IMR-90 (cell line): Measurements from ENCODE around the gene CLIC3. TPM values are rescaled to one million over a fixed set of nuclear protein-coding genes. Genes with fewer than 3 reads are reported as not detected.
A peak's percentile ranks its signal among the peaks of the same experiment; 100 is the strongest.

Experiments
- ATAC-seq: fragments of 200-7000 bp; cut with Tn5 transposase; 2 replicates; pipeline ENCODE4 v1.9.1; 2020; ENCODE audit warnings: low read depth, mild to moderate bottlenecking, moderate library complexity
- BruUV-seq: library from RNA; stranded (reverse); fragments of 400-500 nt; replicated peaks from 2 replicates; lab custom pipeline; 2021; lab: Mats Ljungman, UMichigan
- CTCF ChIA-PET: fragments of 300-600 bp; formaldehyde crosslinking; extraction: SDS; loops from one replicate; lab custom pipeline; 2021; ENCODE audit warnings: antibody characterized with exemption; lab: Yijun Ruan, JAX
- POLR2A ChIA-PET: fragments of 300-600 bp; sonication (Branson Sonifier 250); formaldehyde crosslinking; loops from one replicate; lab custom pipeline; 2022; ENCODE audit warnings: antibody characterized with exemption; ENCODE audit not compliant: unreplicated experiment; lab: Charles Lee
- DNase-seq: peaks from one replicate; pipeline ENCODE4 v3.0.0; 2013
- H2AFZ ChIP-seq: replicated peaks from 2 replicates; pipeline ENCODE3; 2013; ENCODE audit warnings: low read length, mild to moderate bottlenecking; ENCODE audit not compliant: poor library complexity
- H2AK5ac ChIP-seq: 2 replicates; pipeline ENCODE4 v1.6.1; 2013; ENCODE audit warnings: low read depth, low read length, inconsistent platforms
- H2AK9ac ChIP-seq: replicated peaks from 2 replicates; pipeline ENCODE3; 2013; ENCODE audit warnings: mild to moderate bottlenecking, low read depth, low read length, moderate library complexity; ENCODE audit not compliant: poor library complexity
- H2BK120ac ChIP-seq: 2 replicates; pipeline ENCODE4 v1.6.1; 2013; ENCODE audit warnings: low read depth, low read length, inconsistent platforms
- H2BK15ac ChIP-seq: 3 replicates; pipeline ENCODE4 v1.6.1; 2013; ENCODE audit warnings: low read depth, low read length, inconsistent platforms
- H2BK20ac ChIP-seq: 2 replicates; pipeline ENCODE4 v1.6.1; 2013; ENCODE audit warnings: low read depth, mild to moderate bottlenecking, inconsistent platforms, low read length, moderate library complexity
- H2BK5ac ChIP-seq: 2 replicates; pipeline ENCODE4 v1.6.1; 2013; ENCODE audit warnings: mild to moderate bottlenecking, low read depth, low read length, inconsistent platforms; ENCODE audit not compliant: poor library complexity, severe bottlenecking
- H3K14ac ChIP-seq: replicated peaks from 2 replicates; pipeline ENCODE4 v1.6.1; 2013; ENCODE audit warnings: low read depth, low read length, inconsistent platforms
- H3K18ac ChIP-seq: 2 replicates; pipeline ENCODE4 v1.6.1; 2013; ENCODE audit warnings: low read depth, low read length, control low read depth
- H3K23ac ChIP-seq: 2 replicates; pipeline ENCODE4 v1.6.1; 2013; ENCODE audit warnings: low read depth, low read length, inconsistent platforms
- H3K27ac ChIP-seq: 2 replicates; pipeline ENCODE4 v1.5.1; 2013; ENCODE audit warnings: mild to moderate bottlenecking, control low read depth, low read length; ENCODE audit not compliant: insufficient read depth
- H3K27me3 ChIP-seq: 2 replicates; pipeline ENCODE4 v1.6.1; 2013; ENCODE audit warnings: low read length; ENCODE audit not compliant: control insufficient read depth, insufficient read depth
- H3K36me3 ChIP-seq: 2 replicates; pipeline ENCODE4 v1.6.1; 2013; ENCODE audit warnings: low read length, mixed read lengths; ENCODE audit not compliant: control insufficient read depth, insufficient read depth
- H3K4ac ChIP-seq: 2 replicates; pipeline ENCODE4 v1.6.1; 2013; ENCODE audit warnings: low read depth, low read length, inconsistent platforms
- H3K4me1 ChIP-seq: 2 replicates; pipeline ENCODE4 v1.6.1; 2013; ENCODE audit warnings: low read length, mixed read lengths; ENCODE audit not compliant: control insufficient read depth, insufficient read depth
- H3K4me2 ChIP-seq: 2 replicates; pipeline ENCODE4 v1.6.1; 2013; ENCODE audit warnings: low read depth, mild to moderate bottlenecking, control low read depth, low read length, moderate library complexity
- H3K4me3 ChIP-seq: 2 replicates; pipeline ENCODE4 v1.5.1; 2013; ENCODE audit warnings: low read depth, mild to moderate bottlenecking, control low read depth, low read length, moderate library complexity; ENCODE audit not compliant: insufficient read depth
- H3K56ac ChIP-seq: 2 replicates; pipeline ENCODE4 v1.6.1; 2013; ENCODE audit warnings: low read length, inconsistent platforms; ENCODE audit not compliant: insufficient read depth; ENCODE audit errors: extremely low read depth
- H3K79me1 ChIP-seq, 2 experiments: 2 replicates each; pipeline ENCODE4 v1.6.1; 2013; ENCODE audit warnings: low read length in 2 of 2, inconsistent platforms in 1 of 2, low read depth in 1 of 2
- H3K9ac ChIP-seq: 2 replicates; pipeline ENCODE4 v1.6.1; 2013; ENCODE audit warnings: low read depth, low read length, control low read depth
- H3K9me1 ChIP-seq: 2 replicates; pipeline ENCODE4 v1.6.1; 2013; ENCODE audit warnings: low read length, inconsistent platforms; ENCODE audit not compliant: insufficient read depth
- H3K9me3 ChIP-seq: 2 replicates; pipeline ENCODE4 v1.6.1; 2013; ENCODE audit warnings: low read length; ENCODE audit not compliant: control insufficient read depth, insufficient read depth
- H4K20me1 ChIP-seq: 2 replicates; pipeline ENCODE4 v1.6.1; 2013; ENCODE audit warnings: low read length, inconsistent platforms; ENCODE audit not compliant: insufficient read depth
- H4K5ac ChIP-seq: 2 replicates; pipeline ENCODE4 v1.6.1; 2013; ENCODE audit warnings: mild to moderate bottlenecking, low read depth, low read length, control low read depth
- H4K8ac ChIP-seq, 2 experiments: 2 replicates each; pipeline ENCODE4 v1.6.1; 2013; ENCODE audit warnings: low read depth in 2 of 2, low read length in 2 of 2, control low read depth in 1 of 2, inconsistent platforms in 1 of 2
- H4K91ac ChIP-seq: 2 replicates; pipeline ENCODE4 v1.6.1; 2013; ENCODE audit warnings: low read depth, low read length, inconsistent platforms; ENCODE audit not compliant: insufficient read depth
- BHLHE40 ChIP-seq: fragments of 150-350 bp; IDR thresholded peaks from 2 replicates; pipeline ENCODE4 v1.6.1; 2016; ENCODE audit warnings: mild to moderate bottlenecking, low read depth, low read length
- WGBS, 2 experiments: methylation state at CpG; one replicate each; pipeline versions ENCODE4 v1.1.5 to v1.1.7; 2013; ENCODE audit warnings: missing lambda C conversion rate in 2 of 2; ENCODE audit not compliant: insufficient read length in 1 of 2; ENCODE audit errors: extremely low coverage in 2 of 2; 5-methylcytosine and 5-hydroxymethylcytosine counted together
- dilution Hi-C: fragments of 300-500 bp; cut with HindIII; formaldehyde crosslinking; loops from one replicate; pipeline ENCODE4 v1.14.3; 2018; ENCODE audit warnings: low sequenced_read_pairs; ENCODE audit not compliant: unreplicated experiment
- in situ Hi-C: fragments of 300-500 bp; cut with MboI; formaldehyde crosslinking; loops from 3 replicates; pipeline ENCODE4 v1.14.3; 2019; ENCODE audit warnings: low sequenced_read_pairs, inconsistent platforms, mixed read lengths
- intact Hi-C: fragments of 100-400 bp; cut with micrococcal nuclease; formaldehyde crosslinking; loops from 2 replicates; pipeline ENCODE4 v1.10.0; 2022
- polyA plus RNA-seq, 3 experiments: library from polyadenylated mRNA; depleted of rRNA; stranded (reverse); fragments of >200 nt; gene quantifications; 2 replicates each; pipeline ENCODE4 v1.2.3, GENCODE V29; 2012; ENCODE audit warnings: low replicate concordance in 1 of 3
- total RNA-seq: library from RNA; depleted of rRNA; stranded (reverse); fragments of >200 nt; gene quantifications from 2 replicates; pipeline ENCODE4 v1.2.3, GENCODE V29; 2012

CLIC3 gene
- total and polyA plus RNA-seq, 2 of the 4 experiments (the other 2 are of a cell fraction), result 0.18 to 1.7 TPM

- Histone ChIP-seq H2BK15ac (no peak overlapping the region), H2BK20ac (no peak overlapping the region), H2AK5ac (no peak overlapping the region), H3K18ac (no peak overlapping the region), H3K4me1 (no peaks in the 10 kb centered on the region), H3K56ac (no peak overlapping the region), H4K5ac (no peak overlapping the region), H2BK120ac (no peak overlapping the region), H3K23ac (no peak overlapping the region), H3K36me3 (no peaks in the 10 kb centered on the region), H3K9ac (no peak overlapping the region), H4K91ac (no peak overlapping the region), H4K8ac (no peak overlapping the region), H3K4ac (no peak overlapping the region), H2BK5ac (peak overlapping the region; percentile 33), H3K4me3 (no peak overlapping the region), H3K14ac (no peak overlapping the region), H3K27ac (no peak overlapping the region), H2AK9ac (no peak overlapping the region), H4K20me1 (no peaks in the 10 kb centered on the region), H3K27me3 (peaks cover 25% of the 10 kb centered on the region), H3K9me3 (peaks cover 3% of the 10 kb centered on the region), H3K79me1 (no peaks in the 10 kb centered on the region), H3K4me2 (no peak overlapping the region), H2AFZ (peak overlapping the region; percentile 21), H3K9me1 (no peaks in the 10 kb centered on the region)
- intact Hi-C loops (no loop called here), dilution Hi-C loops (no loop called here), in situ Hi-C loops (no loop called here)
- no TSS peak for BruUV-seq
- CTCF ChIA-PET, result no interaction called here
- DNase-seq (no peak), ATAC-seq (no peak)
- POLR2A ChIA-PET, result no interaction called here
- WGBS, 2 experiments, result 74 to 100% methylated on average over 2 to 3 of the region's 4 CpGs
- TF ChIP-seq BHLHE40, result no peak
These were observed 39.8 kb downstream of the CLIC3 start for GRCh38 chr9:136956604-136957003.
